Suprapubic skin (tissue), 3 donors: ENCODE data around the gene PINK1.

Source experiments
- POLR2A ChIP-seq, 2 donors: fragments of 450-650 bp; IDR thresholded peaks; one replicate each; pipeline ENCODE4 v1.6.1; 2017; ENCODE audit warnings: antibody characterized with exemption in 2 of 2, mild to moderate bottlenecking in 2 of 2, moderate library complexity in 2 of 2
- TF ChIP-seq, protein P1 (sequence below), 2 donors: fragments of 200-600 bp in 1 of 2; fragments of 450-650 bp in 1 of 2; sonication (generic) in 1 of 2; IDR thresholded peaks; one replicate each; pipeline ENCODE4 v1.5.1; 2016 to 2019; ENCODE audit warnings: antibody characterized with exemption in 2 of 2, mild to moderate bottlenecking in 1 of 2, moderate library complexity in 1 of 2

DNA sequence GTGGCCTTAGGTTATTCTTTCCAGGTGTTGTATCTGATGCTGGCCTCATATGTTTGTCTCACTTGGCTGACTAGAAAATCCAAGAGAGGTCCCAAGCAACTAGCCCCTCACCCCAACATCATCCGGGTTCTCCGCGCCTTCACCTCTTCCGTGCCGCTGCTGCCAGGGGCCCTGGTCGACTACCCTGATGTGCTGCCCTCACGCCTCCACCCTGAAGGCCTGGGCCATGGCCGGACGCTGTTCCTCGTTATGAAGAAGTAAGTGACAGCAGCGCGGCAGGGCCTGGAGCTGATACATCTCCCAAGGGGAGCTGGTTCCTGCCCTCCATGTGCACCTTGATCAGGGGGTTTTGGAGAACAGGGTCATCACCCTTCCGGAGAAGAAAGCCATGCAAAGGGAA, 11.2 kb downstream of the PINK1 start:
- TF ChIP-seq, protein P1, sequence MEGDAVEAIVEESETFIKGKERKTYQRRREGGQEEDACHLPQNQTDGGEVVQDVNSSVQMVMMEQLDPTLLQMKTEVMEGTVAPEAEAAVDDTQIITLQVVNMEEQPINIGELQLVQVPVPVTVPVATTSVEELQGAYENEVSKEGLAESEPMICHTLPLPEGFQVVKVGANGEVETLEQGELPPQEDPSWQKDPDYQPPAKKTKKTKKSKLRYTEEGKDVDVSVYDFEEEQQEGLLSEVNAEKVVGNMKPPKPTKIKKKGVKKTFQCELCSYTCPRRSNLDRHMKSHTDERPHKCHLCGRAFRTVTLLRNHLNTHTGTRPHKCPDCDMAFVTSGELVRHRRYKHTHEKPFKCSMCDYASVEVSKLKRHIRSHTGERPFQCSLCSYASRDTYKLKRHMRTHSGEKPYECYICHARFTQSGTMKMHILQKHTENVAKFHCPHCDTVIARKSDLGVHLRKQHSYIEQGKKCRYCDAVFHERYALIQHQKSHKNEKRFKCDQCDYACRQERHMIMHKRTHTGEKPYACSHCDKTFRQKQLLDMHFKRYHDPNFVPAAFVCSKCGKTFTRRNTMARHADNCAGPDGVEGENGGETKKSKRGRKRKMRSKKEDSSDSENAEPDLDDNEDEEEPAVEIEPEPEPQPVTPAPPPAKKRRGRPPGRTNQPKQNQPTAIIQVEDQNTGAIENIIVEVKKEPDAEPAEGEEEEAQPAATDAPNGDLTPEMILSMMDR (IDR thresholded peaks at IDR 0.05): no peak
- TF ChIP-seq POLR2A (IDR thresholded peaks at IDR 0.05): no peak
